Panc1 (cell line): ENCODE measurements around the gene GFM1. TPM values are rescaled to one million over a fixed set of nuclear protein-coding genes. Genes with fewer than 3 reads are reported as not detected.

Experiments
- ATAC-seq: fragments of 200-7000 bp; cut with Tn5 transposase; 2 replicates; pipeline ENCODE4 v1.9.1; 2020; ENCODE audit warnings: mild to moderate bottlenecking, moderate library complexity
- BruUV-seq: library from RNA; stranded (reverse); fragments of 400-500 nt; replicated peaks from 2 replicates; lab custom pipeline; 2021; lab: Mats Ljungman, UMichigan
- CTCF ChIA-PET: fragments of 300-600 bp; sonication (Branson Sonifier 250); formaldehyde crosslinking; loops from one replicate; lab custom pipeline; 2022; ENCODE audit warnings: antibody characterized with exemption; lab: Charles Lee
- POLR2A ChIA-PET: fragments of 300-600 bp; sonication (Branson Sonifier 250); formaldehyde crosslinking; loops from one replicate; lab custom pipeline; 2022; ENCODE audit warnings: antibody characterized with exemption; lab: Charles Lee
- DNase-seq: peaks from one replicate; pipeline ENCODE4 v3.0.0-alpha.2; 2010; ENCODE audit warnings: low read depth, low spot score
- H3K27ac ChIP-seq: 2 replicates; pipeline ENCODE4 v1.5.1; 2011; ENCODE audit warnings: mild to moderate bottlenecking, low read length, inconsistent platforms
- H3K27me3 ChIP-seq: fragments of 200-500 bp; sonication (Bioruptor generic); 2 replicates; pipeline ENCODE4 v1.6.0; 2014; ENCODE audit warnings: low read length, inconsistent platforms; ENCODE audit not compliant: control insufficient read depth, insufficient read depth
- H3K36me3 ChIP-seq: fragments of 200-500 bp; sonication (Bioruptor generic); 2 replicates; pipeline ENCODE4 v1.5.1; 2014; ENCODE audit warnings: inconsistent platforms, mild to moderate bottlenecking, low read length, moderate library complexity; ENCODE audit not compliant: control insufficient read depth, insufficient read depth
- H3K4me1 ChIP-seq: 2 replicates; pipeline ENCODE4 v1.5.1; 2011; ENCODE audit warnings: inconsistent platforms, mild to moderate bottlenecking, low read length, moderate library complexity; ENCODE audit not compliant: control insufficient read depth, insufficient read depth
- H3K4me3 ChIP-seq, 2 experiments: 2 replicates each; pipeline ENCODE4 v1.5.1; 2011 to 2012; ENCODE audit warnings: low read depth in 2 of 2, low read length in 2 of 2, mild to moderate bottlenecking in 2 of 2, inconsistent platforms in 1 of 2, moderate library complexity in 1 of 2
- H3K9me3 ChIP-seq: fragments of 200-500 bp; sonication (Bioruptor generic); 2 replicates; pipeline ENCODE4 v1.5.1; 2014; ENCODE audit warnings: low read depth, mild to moderate bottlenecking, inconsistent platforms, low read length, moderate library complexity; ENCODE audit not compliant: control insufficient read depth, insufficient read depth
- CTCF ChIP-seq: fragments of 450-650 bp; IDR thresholded peaks from 2 replicates; pipeline ENCODE4 v1.5.1; 2017; ENCODE audit warnings: mild to moderate bottlenecking
- POLR2AphosphoS5 ChIP-seq: IDR thresholded peaks from 2 replicates; pipeline ENCODE4 v1.6.1; 2012; ENCODE audit warnings: mild to moderate bottlenecking, low read depth, low read length, moderate library complexity
- REST ChIP-seq, 2 experiments: IDR thresholded peaks; 2 replicates each; pipeline ENCODE4 v1.6.1; 2011 to 2012; ENCODE audit warnings: low read depth in 2 of 2, control low read depth in 1 of 2, low read length in 1 of 2, mild to moderate bottlenecking in 1 of 2, moderate library complexity in 1 of 2; ENCODE audit not compliant: insufficient read depth in 1 of 2
- SIN3A ChIP-seq: IDR thresholded peaks from 2 replicates; pipeline ENCODE4 v1.6.1; 2012; ENCODE audit warnings: low read depth, mild to moderate bottlenecking, low read length, moderate library complexity, borderline replicate concordance; ENCODE audit not compliant: insufficient read depth
- TCF7L2 ChIP-seq: IDR thresholded peaks from 2 replicates; pipeline ENCODE4 v1.6.1; 2011; ENCODE audit warnings: mild to moderate bottlenecking, low read depth, low read length, inconsistent platforms
- in situ Hi-C: cut with HindIII; loops from 2 replicates; pipeline ENCODE4 v1.10.0; 2016; ENCODE audit warnings: low sequenced_read_pairs, low pct_unique_long_range_greater_than_20kb
- intact Hi-C: fragments of 100-400 bp; cut with micrococcal nuclease; formaldehyde crosslinking; loops from one replicate; pipeline ENCODE4 v1.10.0; 2022; ENCODE audit not compliant: unreplicated experiment
- total RNA-seq: library from RNA; stranded (reverse); gene quantifications from one replicate; pipeline ENCODE4 v1.2.1, GENCODE V29; 2021; ENCODE audit not compliant: unreplicated experiment

Gene GFM1
- total RNA-seq, 1 experiment from 2014 or later = 59.3 TPM

DNA sequence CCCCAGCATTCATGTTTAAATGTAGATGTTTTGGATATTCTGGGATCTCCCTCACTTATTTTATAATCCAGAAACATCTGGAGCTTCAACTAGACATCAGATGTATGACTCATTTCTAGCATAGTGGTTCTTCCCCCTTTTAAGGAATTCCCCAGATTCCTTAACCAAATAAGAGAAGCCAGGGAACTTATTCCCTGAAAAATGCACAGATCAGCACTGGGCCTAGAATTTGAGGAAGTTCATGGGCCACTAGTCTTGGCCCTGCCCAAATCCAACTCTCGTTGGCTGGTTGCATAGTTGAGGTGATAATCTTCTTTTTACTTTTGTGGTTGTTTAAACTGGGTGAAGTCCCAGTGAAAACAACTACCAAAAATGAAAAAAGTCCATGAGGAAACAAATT, 67.6 kb downstream of the GFM1 start:
- ATAC-seq = no peak

GRCh38 chr3:158712443-158712842, 68.1 kb downstream of the GFM1 start:
- BruUV-seq = no TSS peak
- Histone ChIP-seq H3K4me1 (peaks cover 30% of the 10 kb centered on the region), H3K27ac (peak overlapping the region; percentile 67), H3K4me3 (no peak overlapping the region), H3K9me3 (no peaks in the 10 kb centered on the region), H3K36me3 (no peaks in the 10 kb centered on the region; the same call in 1 of the 2 replicates), H3K27me3 (no peaks in the 10 kb centered on the region)
- TF ChIP-seq CTCF (no peak), REST (IDR thresholded peaks at IDR 0.05; ENCODE audit: insufficient read depth in 1 of 2, low read depth in 2 of 2, low read length in 1 of 2) (no peak), TCF7L2 (no peak), POLR2AphosphoS5 (no peak), SIN3A (no peak)
- ChIA-PET CTCF (no interaction called here), POLR2A (no interaction called here)
- DNase-seq = no peak
- in situ Hi-C loops (no loop called here), intact Hi-C loops (no loop called here)
- ATAC-seq = no peak

More for the DNA sequence above, 67.6 kb downstream of the GFM1 start:
- peak overlapping the region; percentile 67 for H3K27ac ChIP-seq
- H3K36me3 ChIP-seq = no peaks in the 10 kb centered on the region; the same call in 1 of the 2 replicates
- no peaks in the 10 kb centered on the region for H3K27me3 ChIP-seq
- DNase-seq = no peak
- CTCF ChIA-PET = no interaction called here
- peaks cover 25% of the 10 kb centered on the region for H3K4me1 ChIP-seq
- no peaks in the 10 kb centered on the region for H3K9me3 ChIP-seq
- no peak for TF ChIP-seq CTCF
- TF ChIP-seq TCF7L2 = no peak
- no peak for TF ChIP-seq POLR2AphosphoS5
- no peak for TF ChIP-seq REST (IDR thresholded peaks at IDR 0.05; ENCODE audit: insufficient read depth in 1 of 2, low read depth in 2 of 2, low read length in 1 of 2)
- TF ChIP-seq SIN3A = no peak
- in situ Hi-C loops = no loop called here
- POLR2A ChIA-PET = no interaction called here
- intact Hi-C loops = no loop called here
- no TSS peak for BruUV-seq
- H3K4me3 ChIP-seq = no peak overlapping the region
